Muscle layer of colon (tissue), 2 donors: ENCODE measurements around the gene ELOVL2.

Experiments
- H3K27ac ChIP-seq: one replicate; pipeline ENCODE4 v1.7.0; 2013; ENCODE audit warnings: low read depth, mild to moderate bottlenecking, low read length, moderate library complexity
- H3K27me3 ChIP-seq, 2 donors: one replicate each; pipeline ENCODE4 v1.7.0; 2013; ENCODE audit warnings: low read length in 2 of 2, mild to moderate bottlenecking in 2 of 2; ENCODE audit not compliant: insufficient read depth in 2 of 2, control insufficient read depth in 1 of 2
- H3K36me3 ChIP-seq: one replicate; pipeline ENCODE4 v1.7.0; 2013; ENCODE audit warnings: mild to moderate bottlenecking, low read length; ENCODE audit not compliant: insufficient read depth
- H3K4me1 ChIP-seq: one replicate; pipeline ENCODE4 v1.7.0; 2013; ENCODE audit warnings: mild to moderate bottlenecking, low read length; ENCODE audit not compliant: insufficient read depth
- H3K4me3 ChIP-seq, 2 donors: one replicate each; pipeline ENCODE4 v1.7.0; 2013; ENCODE audit warnings: low read length in 2 of 2, low read depth in 1 of 2, mild to moderate bottlenecking in 1 of 2, moderate library complexity in 1 of 2
- H3K9ac ChIP-seq: one replicate; pipeline ENCODE4 v1.7.0; 2013; ENCODE audit warnings: low read length
- H3K9me3 ChIP-seq: one replicate; pipeline ENCODE4 v1.7.0; 2013; ENCODE audit warnings: mild to moderate bottlenecking, low read length
- donor health status: abdominal sarcoma.
- donor health status: Adenocarcinoma of cecum.

The ELOVL2 gene

GRCh38 chr6:11076540-11076939 lies 32.4 kb upstream of the ELOVL2 start:
- no peaks in the 10 kb centered on the region for H3K9me3 ChIP-seq
- H3K4me1 ChIP-seq, result no peaks in the 10 kb centered on the region
- H3K27ac ChIP-seq, result no peak overlapping the region
- no peaks in the 10 kb centered on the region for H3K27me3 ChIP-seq
- H3K36me3 ChIP-seq, result no peaks in the 10 kb centered on the region
- H3K9ac ChIP-seq, result no peak overlapping the region
- H3K4me3 ChIP-seq, result no peak overlapping the region

GRCh38 chr6:11072101-11072500 lies 28.0 kb upstream of the ELOVL2 start:
- no peaks in the 10 kb centered on the region for H3K36me3 ChIP-seq
- H3K27ac ChIP-seq, result no peak overlapping the region
- H3K27me3 ChIP-seq, result no peaks in the 10 kb centered on the region
- H3K9ac ChIP-seq, result no peak overlapping the region
- no peaks in the 10 kb centered on the region for H3K4me1 ChIP-seq
- H3K9me3 ChIP-seq, result no peaks in the 10 kb centered on the region
- H3K4me3 ChIP-seq, result no peak overlapping the region

GRCh38 chr6:11069760-11070159 lies 25.7 kb upstream of the ELOVL2 start:
- H3K9ac ChIP-seq, result no peak overlapping the region
- no peaks in the 10 kb centered on the region for H3K9me3 ChIP-seq
- H3K4me1 ChIP-seq, result no peaks in the 10 kb centered on the region
- no peak overlapping the region for H3K27ac ChIP-seq
- H3K36me3 ChIP-seq, result no peaks in the 10 kb centered on the region
- no peak overlapping the region for H3K4me3 ChIP-seq
- H3K27me3 ChIP-seq, result no peaks in the 10 kb centered on the region

- no peak overlapping the region for H3K4me3 ChIP-seq
- H3K27ac ChIP-seq, result no peak overlapping the region
- H3K9ac ChIP-seq, result no peak overlapping the region
Observed at GRCh38 chr6:11067348-11067747, 23.2 kb upstream of the ELOVL2 start.

GRCh38 chr6:11066505-11067347 lies 22.6 kb upstream of the ELOVL2 start:
- no peaks in the 10 kb centered on the region for H3K36me3 ChIP-seq
- H3K4me1 ChIP-seq, result no peaks in the 10 kb centered on the region
- no peaks in the 10 kb centered on the region for H3K27me3 ChIP-seq
- no peak overlapping the region for H3K27ac ChIP-seq
- H3K4me3 ChIP-seq, result no peak overlapping the region
- no peak overlapping the region for H3K9ac ChIP-seq
- H3K9me3 ChIP-seq, result no peaks in the 10 kb centered on the region

More at GRCh38 chr6:11067348-11067747, 23.2 kb upstream of the ELOVL2 start:
- H3K36me3 ChIP-seq, result no peaks in the 10 kb centered on the region
- H3K4me1 ChIP-seq, result no peaks in the 10 kb centered on the region
- H3K27me3 ChIP-seq, result no peaks in the 10 kb centered on the region
- H3K9me3 ChIP-seq, result no peaks in the 10 kb centered on the region

GRCh38 chr6:11065436-11066202 lies 21.5 kb upstream of the ELOVL2 start:
- no peaks in the 10 kb centered on the region for H3K9me3 ChIP-seq
- H3K4me3 ChIP-seq, result no peak overlapping the region
- no peaks in the 10 kb centered on the region for H3K4me1 ChIP-seq
- no peaks in the 10 kb centered on the region for H3K36me3 ChIP-seq
- H3K27ac ChIP-seq, result no peak overlapping the region
- no peak overlapping the region for H3K9ac ChIP-seq
- H3K27me3 ChIP-seq, result no peaks in the 10 kb centered on the region

GRCh38 chr6:11064836-11065235 lies 20.7 kb upstream of the ELOVL2 start:
- H3K9me3 ChIP-seq, result no peaks in the 10 kb centered on the region
- H3K4me3 ChIP-seq, result no peak overlapping the region
- H3K36me3 ChIP-seq, result no peaks in the 10 kb centered on the region
- H3K27me3 ChIP-seq, result no peaks in the 10 kb centered on the region
- no peaks in the 10 kb centered on the region for H3K4me1 ChIP-seq
- no peak overlapping the region for H3K9ac ChIP-seq
- H3K27ac ChIP-seq, result no peak overlapping the region

GRCh38 chr6:11062715-11063114 lies 18.6 kb upstream of the ELOVL2 start:
- Histone ChIP-seq H3K27me3 (no peaks in the 10 kb centered on the region), H3K4me3 (no peak overlapping the region), H3K27ac (no peak overlapping the region)

GRCh38 chr6:11062083-11062482 lies 18.0 kb upstream of the ELOVL2 start:
- Histone ChIP-seq H3K9ac (no peak overlapping the region), H3K27ac (no peak overlapping the region), H3K4me1 (no peaks in the 10 kb centered on the region), H3K27me3 (no peaks in the 10 kb centered on the region), H3K9me3 (no peaks in the 10 kb centered on the region), H3K36me3 (no peaks in the 10 kb centered on the region), H3K4me3 (no peak overlapping the region)

More at GRCh38 chr6:11062715-11063114, 18.6 kb upstream of the ELOVL2 start:
- H3K9me3 ChIP-seq, result no peaks in the 10 kb centered on the region
- H3K36me3 ChIP-seq, result no peaks in the 10 kb centered on the region
- H3K4me1 ChIP-seq, result no peaks in the 10 kb centered on the region
- H3K9ac ChIP-seq, result no peak overlapping the region

GRCh38 chr6:11058406-11058805 lies 14.3 kb upstream of the ELOVL2 start:
- H3K27me3 ChIP-seq, result no peaks in the 10 kb centered on the region
- no peaks in the 10 kb centered on the region for H3K36me3 ChIP-seq
- no peak overlapping the region for H3K9ac ChIP-seq
- H3K4me3 ChIP-seq, result no peak overlapping the region
- no peak overlapping the region for H3K27ac ChIP-seq
- no peaks in the 10 kb centered on the region for H3K9me3 ChIP-seq
- no peaks in the 10 kb centered on the region for H3K4me1 ChIP-seq

- no peaks in the 10 kb centered on the region for H3K9me3 ChIP-seq
- no peak overlapping the region for H3K9ac ChIP-seq
- H3K27ac ChIP-seq, result no peak overlapping the region
- no peaks in the 10 kb centered on the region for H3K36me3 ChIP-seq
- no peaks in the 10 kb centered on the region for H3K27me3 ChIP-seq
- H3K4me1 ChIP-seq, result no peaks in the 10 kb centered on the region
- no peak overlapping the region for H3K4me3 ChIP-seq
Observed at GRCh38 chr6:11056871-11057270, 12.8 kb upstream of the ELOVL2 start.
